Hematopoietic multipotent progenitor cell treated with erythropoietin and hydrocortisone succinate and interleukin-3 and kit ligand, for 17 days (in vitro differentiated cells): ENCODE data around the gene DIAPH1.

Source experiments
- DNase-seq: peaks from one replicate; pipeline ENCODE4 v3.0.0-alpha.2; 2015; ENCODE audit warnings: low spot score

The DIAPH1 gene

GRCh38 chr5:141506381-141507155, 112.2 kb downstream of the DIAPH1 start:
- DNase-seq = no peak

- no peak for DNase-seq
These were observed 114.6 kb downstream of the DIAPH1 start for GRCh38 chr5:141504216-141504615.

GRCh38 chr5:141503681-141504080, 115.1 kb downstream of the DIAPH1 start:
- DNase-seq = no peak

- no peak for DNase-seq
These were observed 117.0 kb downstream of the DIAPH1 start for GRCh38 chr5:141501761-141502160.

- DNase-seq = no peak
These were observed 122.8 kb downstream of the DIAPH1 start for GRCh38 chr5:141496038-141496437.

- no peak for DNase-seq
These were observed 123.4 kb downstream of the DIAPH1 start for GRCh38 chr5:141495453-141495811.

- DNase-seq = no peak
These were observed 123.9 kb downstream of the DIAPH1 start for GRCh38 chr5:141494761-141495452.

GRCh38 chr5:141493500-141494422, 125.0 kb downstream of the DIAPH1 start:
- DNase-seq = no peak

- DNase-seq = no peak
These were observed 126.5 kb downstream of the DIAPH1 start for GRCh38 chr5:141492168-141492885.

GRCh38 chr5:141491323-141492167, 127.3 kb downstream of the DIAPH1 start:
- no peak for DNase-seq

- DNase-seq = no peak
These were observed 128.0 kb downstream of the DIAPH1 start for GRCh38 chr5:141490771-141491170.

GRCh38 chr5:141490271-141490670, 128.5 kb downstream of the DIAPH1 start:
- DNase-seq = no peak

GRCh38 chr5:141489841-141490240, 129.0 kb downstream of the DIAPH1 start:
- DNase-seq = no peak

GRCh38 chr5:141488591-141489561, 129.9 kb downstream of the DIAPH1 start, which contains the start of gene PCDHGC5:
PCDHGC5 (plus strand) TSS chr5:141489081; CDS start chr5:141489241, 160 bp downstream.
- no peak for DNase-seq

- DNase-seq = no peak
These were observed 131.7 kb downstream of the DIAPH1 start for GRCh38 chr5:141487131-141487530.

GRCh38 chr5:141486091-141486490, 132.7 kb downstream of the DIAPH1 start:
- DNase-seq = no peak

- no peak for DNase-seq
These were observed 133.3 kb downstream of the DIAPH1 start for GRCh38 chr5:141485321-141486055.

- no peak for DNase-seq
These were observed 134.0 kb downstream of the DIAPH1 start, which contains the start of gene PCDHGC4 for GRCh38 chr5:141484641-141485311. PCDHGC4 (plus strand) TSS chr5:141485030; CDS start chr5:141485174, 144 bp downstream.
